Esophagus (tissue), 2 donors: ENCODE measurements around the gene PRMT7. TPM values are rescaled to one million over a fixed set of nuclear protein-coding genes. Genes with fewer than 3 reads are reported as not detected.
A peak's percentile ranks its signal among the peaks of the same experiment; 100 is the strongest.

Experiments used
- H3K27ac ChIP-seq, 2 donors: one replicate each; pipeline ENCODE4 v1.5.1; 2013; ENCODE audit warnings: low read depth in 2 of 2, mild to moderate bottlenecking in 2 of 2, inconsistent platforms in 1 of 2, low read length in 1 of 2, moderate library complexity in 1 of 2
- H3K27me3 ChIP-seq, 2 donors: one replicate each; pipeline ENCODE4 v1.6.1; 2013; ENCODE audit warnings: low read length in 2 of 2, control low read depth in 1 of 2, mild to moderate bottlenecking in 1 of 2; ENCODE audit not compliant: insufficient read depth in 2 of 2, control insufficient read depth in 1 of 2
- H3K36me3 ChIP-seq, 2 donors: one replicate each; pipeline ENCODE4 v1.6.1; 2013; ENCODE audit warnings: low read length in 1 of 2; ENCODE audit not compliant: control insufficient read depth in 2 of 2, insufficient read depth in 2 of 2
- H3K4me1 ChIP-seq, 2 donors: one replicate each; pipeline ENCODE4 v1.6.1; 2013; ENCODE audit warnings: low read length in 1 of 2; ENCODE audit not compliant: control insufficient read depth in 2 of 2, insufficient read depth in 2 of 2
- H3K4me3 ChIP-seq, 2 donors: one replicate each; pipeline ENCODE4 v1.5.1; 2013; ENCODE audit warnings: low read length in 2 of 2, mild to moderate bottlenecking in 2 of 2, low read depth in 1 of 2, moderate library complexity in 1 of 2
- H3K9me3 ChIP-seq, 2 donors: one replicate each; pipeline ENCODE4 v1.6.1; 2013; ENCODE audit warnings: mild to moderate bottlenecking in 2 of 2, low read depth in 1 of 2, low read length in 1 of 2, moderate library complexity in 1 of 2; ENCODE audit not compliant: control insufficient read depth in 2 of 2, insufficient read depth in 1 of 2
- WGBS, 2 donors: extraction: QIAGEN DNeasy Blood & Tissue Kit; methylation state at CpG; one replicate each; pipeline ENCODE4 v1.1.7; 2013; 5-methylcytosine and 5-hydroxymethylcytosine counted together
- polyA plus RNA-seq, 2 donors: library from polyadenylated mRNA; stranded (reverse); fragments of 200-250 nt; gene quantifications; one replicate each; pipeline ENCODE4 v1.2.3, GENCODE V29; 2013
- donor health status: healthy with polysubstance abuse.
- donor health status: Bipolar disorder and iron deficiency.

PRMT7 gene, protein sequence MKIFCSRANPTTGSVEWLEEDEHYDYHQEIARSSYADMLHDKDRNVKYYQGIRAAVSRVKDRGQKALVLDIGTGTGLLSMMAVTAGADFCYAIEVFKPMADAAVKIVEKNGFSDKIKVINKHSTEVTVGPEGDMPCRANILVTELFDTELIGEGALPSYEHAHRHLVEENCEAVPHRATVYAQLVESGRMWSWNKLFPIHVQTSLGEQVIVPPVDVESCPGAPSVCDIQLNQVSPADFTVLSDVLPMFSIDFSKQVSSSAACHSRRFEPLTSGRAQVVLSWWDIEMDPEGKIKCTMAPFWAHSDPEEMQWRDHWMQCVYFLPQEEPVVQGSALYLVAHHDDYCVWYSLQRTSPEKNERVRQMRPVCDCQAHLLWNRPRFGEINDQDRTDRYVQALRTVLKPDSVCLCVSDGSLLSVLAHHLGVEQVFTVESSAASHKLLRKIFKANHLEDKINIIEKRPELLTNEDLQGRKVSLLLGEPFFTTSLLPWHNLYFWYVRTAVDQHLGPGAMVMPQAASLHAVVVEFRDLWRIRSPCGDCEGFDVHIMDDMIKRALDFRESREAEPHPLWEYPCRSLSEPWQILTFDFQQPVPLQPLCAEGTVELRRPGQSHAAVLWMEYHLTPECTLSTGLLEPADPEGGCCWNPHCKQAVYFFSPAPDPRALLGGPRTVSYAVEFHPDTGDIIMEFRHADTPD
- polyA plus RNA-seq = 10 to 100 TPM; 22.6 to 36.0 TPM

DNA sequence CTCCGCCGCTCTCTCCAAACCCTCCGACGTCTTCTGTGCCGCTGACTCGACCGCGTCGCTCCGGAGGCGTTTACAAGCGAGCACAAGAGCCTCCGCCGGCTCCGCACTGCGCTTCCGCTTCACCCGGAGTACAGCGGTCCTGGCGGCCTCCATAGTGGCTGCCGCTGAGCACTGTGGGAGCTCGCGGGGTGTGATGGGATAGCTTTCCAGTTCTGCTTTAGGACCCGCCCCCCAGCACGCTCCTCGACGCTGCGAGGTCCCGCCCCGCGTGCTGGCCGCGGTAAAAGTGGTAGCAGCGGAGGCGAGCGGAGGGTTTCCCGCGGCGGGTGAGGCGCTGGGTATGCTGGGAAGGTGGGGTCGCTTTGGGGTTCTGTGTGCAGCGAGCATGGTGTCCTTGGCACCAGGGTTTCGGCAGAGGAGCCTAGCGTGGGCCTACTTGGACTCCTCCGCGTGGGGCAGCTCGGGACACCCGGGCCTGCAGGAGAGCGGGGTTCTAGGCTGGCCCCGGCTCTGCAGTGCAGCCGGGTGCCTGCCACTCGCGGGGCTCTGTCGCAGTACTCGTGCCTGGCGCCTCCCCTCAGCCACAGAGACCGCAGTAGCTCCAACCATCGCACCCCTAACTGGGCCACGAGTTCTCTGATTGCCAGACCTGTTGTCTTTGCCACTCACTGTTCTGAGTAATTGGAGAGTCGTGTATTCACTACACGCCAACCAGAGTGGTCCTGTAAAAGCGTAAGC lies at the start of gene PRMT7, which contains the start of gene SLC7A6OS:
Gene PRMT7 (plus strand): TSS at position 246 of the 738 bp plus-strand sequence. CDS start 4,961 bp downstream, outside the sequence.
Gene SLC7A6OS (minus strand): TSS at position 173 of the 738 bp plus-strand sequence. CDS start 20 bp downstream, at position 153.
- H3K27ac ChIP-seq = peak within 1 kb of the TSS; percentile 88 to 92
- WGBS, 2 donors = 0% methylated on average over 58 to 62 of the region's 62 CpGs
- no peaks in the 10 kb centered on the region for H3K9me3 ChIP-seq
- H3K27me3 ChIP-seq = no peaks in the 10 kb centered on the region
- H3K4me1 ChIP-seq = peaks cover 4 to 6% of the 10 kb centered on the region in 2 donors
- peaks cover 0 to 5% of the 10 kb centered on the region in 2 donors for H3K36me3 ChIP-seq
- H3K4me3 ChIP-seq = peak within 1 kb of the TSS; percentile 94 to 95

DNA sequence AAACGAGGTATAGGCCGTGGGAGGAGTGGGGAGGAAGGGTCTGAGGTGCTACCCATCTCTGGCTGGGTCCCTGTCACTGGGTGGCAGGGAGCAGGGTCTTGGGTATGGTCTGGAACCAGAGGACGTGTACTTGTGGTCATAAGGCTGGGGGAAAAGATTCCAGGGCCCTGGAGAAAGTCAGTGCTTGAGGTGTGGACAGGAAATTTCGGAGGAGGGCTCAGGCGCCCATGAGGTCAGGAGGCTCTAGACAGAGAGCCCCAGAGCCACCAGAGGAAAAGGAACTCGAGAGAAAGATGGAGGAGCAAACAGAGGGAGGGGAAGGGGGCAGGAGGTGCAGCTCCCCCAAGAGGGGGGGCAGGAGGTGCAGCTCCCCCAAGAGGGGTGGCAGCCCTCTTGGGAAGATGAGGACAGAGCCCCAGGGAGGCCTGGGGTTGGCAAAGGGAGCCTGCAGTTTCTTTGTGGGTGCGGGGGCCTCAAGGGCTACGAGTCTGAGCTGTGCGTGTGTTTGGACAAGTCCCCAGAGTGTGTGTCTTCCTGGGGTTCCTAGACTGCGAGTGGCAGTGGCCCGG lies 47.2 kb upstream of the PRMT7 start:
- peak overlapping the region; percentile 76 to 87 for H3K4me3 ChIP-seq
- 37 to 40% methylated on average over 11 of the region's 11 CpGs for WGBS, 2 donors

DNA sequence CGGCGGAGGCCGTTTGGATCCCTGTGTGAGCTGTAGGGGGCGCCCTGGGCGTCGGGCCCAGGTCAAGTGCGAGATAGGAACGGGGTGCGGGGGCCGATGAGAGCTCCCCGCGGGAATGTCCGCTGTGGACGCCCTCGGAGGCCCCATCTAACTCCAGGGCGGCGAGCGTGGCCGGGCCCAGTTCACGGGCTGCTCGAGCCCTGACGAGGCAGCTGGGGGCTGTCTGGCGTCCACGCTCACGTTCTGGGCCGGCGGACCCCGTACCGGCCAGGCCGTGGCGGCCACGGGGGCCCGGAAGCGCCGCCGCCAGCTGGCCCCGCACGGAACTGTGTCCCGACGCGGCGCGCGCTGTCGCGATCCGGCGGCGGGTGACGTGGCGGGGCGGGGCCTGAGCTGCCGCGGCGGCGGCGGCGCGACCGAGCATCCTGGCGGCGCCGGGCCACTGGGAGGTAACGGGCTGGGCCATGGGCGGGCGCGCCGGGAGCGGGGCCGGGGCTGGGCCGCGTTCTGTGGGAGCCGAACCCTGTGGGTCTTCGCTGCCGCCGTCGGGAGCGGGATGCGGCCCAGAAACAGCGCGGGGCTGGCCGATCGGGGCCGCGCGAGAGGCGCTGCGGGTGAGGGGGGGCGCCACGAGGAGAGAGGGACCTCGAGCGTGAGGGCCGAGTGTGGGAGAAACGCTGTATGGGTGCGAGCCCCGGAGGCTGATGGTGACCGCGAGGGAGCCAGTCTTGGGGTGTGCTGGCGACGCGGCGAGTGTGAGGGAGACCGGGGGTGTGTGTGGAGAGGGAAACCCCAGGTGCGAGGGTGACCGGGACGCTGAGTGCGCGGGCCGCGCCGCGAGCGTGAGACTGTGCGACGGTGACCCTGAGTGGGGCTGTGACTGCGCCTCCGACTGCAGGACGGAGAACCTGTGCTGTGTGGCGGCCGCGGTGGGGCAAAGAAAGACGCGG lies 46.4 kb upstream of the PRMT7 start, which contains the start of gene SLC7A6:
Gene SLC7A6 (plus strand): TSS at position 399 of the 950 bp plus-strand sequence. CDS start 10,201 bp downstream, outside the sequence.
- H3K4me1 ChIP-seq = peaks cover 3% of the 10 kb centered on the region in 2 donors
- 0% methylated on average over 77 to 123 of the region's 123 CpGs for WGBS, 2 donors

More for the DNA sequence above, 47.2 kb upstream of the PRMT7 start:
- Histone ChIP-seq H3K36me3 (peaks cover 0 to 11% of the 10 kb centered on the region in 2 donors), H3K27ac (peak overlapping the region; percentile 94 to 96), H3K27me3 (no peaks in the 10 kb centered on the region), H3K4me1 (peaks cover 3% of the 10 kb centered on the region in 2 donors), H3K9me3 (no peaks in the 10 kb centered on the region)

DNA sequence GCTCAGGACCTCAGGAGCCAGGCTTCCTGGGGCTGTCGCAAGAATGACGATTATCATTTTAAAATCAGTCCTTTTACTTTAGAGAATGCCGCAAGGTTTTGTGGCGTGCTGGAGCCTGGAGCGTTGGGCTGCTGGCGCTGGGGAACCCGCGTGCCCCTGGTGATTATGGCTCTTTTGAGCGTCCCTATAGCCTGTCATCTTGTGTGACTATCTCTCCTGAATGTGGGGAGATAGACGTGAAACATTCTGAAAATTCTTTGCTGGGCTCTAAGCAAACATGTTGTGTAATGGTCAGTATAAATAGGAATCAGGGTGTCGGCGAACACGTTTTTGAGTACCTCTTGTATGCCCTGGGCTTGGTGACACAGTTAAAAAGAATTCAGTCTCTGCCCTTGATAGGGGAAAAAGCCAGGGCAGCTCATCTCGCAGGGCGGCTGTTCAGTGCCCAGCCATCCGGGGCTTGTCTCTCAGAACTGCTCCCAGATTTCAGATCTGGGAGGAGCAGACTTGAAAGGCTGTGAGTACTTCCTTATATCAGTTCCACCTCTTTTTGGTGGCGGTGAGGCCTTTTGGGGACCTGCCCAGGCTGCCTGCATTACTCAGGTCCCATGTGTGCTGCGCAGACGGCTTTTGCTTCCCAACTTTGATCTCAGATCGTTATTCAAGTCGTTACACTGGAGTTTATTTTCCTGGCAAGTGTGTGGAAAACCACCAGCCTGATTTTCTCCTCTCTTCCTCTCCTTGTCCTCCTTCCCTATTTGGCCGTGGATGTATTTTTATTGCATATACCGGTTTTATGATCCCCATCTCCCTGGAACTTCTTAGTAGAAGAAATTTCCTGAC lies 45.5 kb upstream of the PRMT7 start:
- H3K4me1 ChIP-seq = peaks cover 3 to 5% of the 10 kb centered on the region in 2 donors
- no peaks in the 10 kb centered on the region for H3K9me3 ChIP-seq
- H3K4me3 ChIP-seq = peak overlapping the region; percentile 76 to 87
- no peaks in the 10 kb centered on the region for H3K27me3 ChIP-seq
- WGBS, 2 donors = 4 to 5% methylated on average over 23 of the region's 23 CpGs
- peaks cover 0 to 1% of the 10 kb centered on the region in 2 donors for H3K36me3 ChIP-seq
- peak overlapping the region; percentile 94 to 96 for H3K27ac ChIP-seq

More for the DNA sequence above, 46.4 kb upstream of the PRMT7 start, which contains the start of gene SLC7A6:
- Histone ChIP-seq H3K4me3 (peak within 1 kb of the TSS; percentile 76 to 87), H3K9me3 (no peaks in the 10 kb centered on the region), H3K36me3 (peaks cover 0 to 10% of the 10 kb centered on the region in 2 donors), H3K27me3 (no peaks in the 10 kb centered on the region), H3K27ac (peak within 1 kb of the TSS; percentile 94 to 96)

DNA sequence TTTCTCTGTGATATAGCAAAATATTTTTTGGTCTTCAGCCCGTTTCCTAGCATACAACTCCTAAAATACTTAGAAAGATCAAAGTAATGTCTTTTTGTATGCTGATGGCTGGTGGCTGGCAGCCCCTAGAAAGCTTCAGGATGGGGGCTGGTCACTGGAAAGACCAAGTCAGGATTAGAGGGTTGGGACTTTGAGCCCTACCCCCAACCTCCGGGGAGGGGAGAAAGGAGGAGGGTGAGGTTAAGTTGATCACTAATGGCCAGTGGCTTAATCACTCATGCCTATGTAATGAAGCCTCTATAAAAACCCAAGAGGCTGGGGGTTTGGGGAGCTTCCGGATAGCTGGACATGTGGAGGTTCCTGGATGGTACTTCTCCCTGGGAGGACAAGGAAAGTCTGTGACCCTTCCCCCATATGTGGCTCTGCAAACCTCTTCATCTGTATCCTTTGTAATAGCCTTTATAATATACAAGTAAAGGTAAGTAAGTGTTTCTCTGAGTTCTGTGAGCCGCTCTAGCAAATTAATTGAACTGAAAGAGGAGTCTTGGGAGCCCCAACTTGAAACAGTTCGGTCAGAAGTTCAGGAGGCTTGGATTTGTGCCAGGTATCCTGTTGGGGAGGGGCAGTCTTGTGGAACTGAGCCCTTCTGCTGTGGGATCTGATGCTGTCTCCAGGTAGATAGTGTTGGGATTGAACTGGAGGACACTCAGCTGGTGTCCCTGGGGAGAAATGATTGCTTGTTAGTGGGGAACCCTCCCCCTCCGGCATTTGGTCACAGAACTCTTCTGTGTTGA lies 43.0 kb upstream of the PRMT7 start:
- Histone ChIP-seq H3K4me1 (peaks cover 5% of the 10 kb centered on the region in 2 donors), H3K27me3 (no peaks in the 10 kb centered on the region), H3K27ac (no peak overlapping the region), H3K9me3 (no peaks in the 10 kb centered on the region), H3K4me3 (no peak overlapping the region), H3K36me3 (no peaks in the 10 kb centered on the region)
- WGBS, 2 donors = 66 to 72% methylated on average over 6 of the region's 6 CpGs

DNA sequence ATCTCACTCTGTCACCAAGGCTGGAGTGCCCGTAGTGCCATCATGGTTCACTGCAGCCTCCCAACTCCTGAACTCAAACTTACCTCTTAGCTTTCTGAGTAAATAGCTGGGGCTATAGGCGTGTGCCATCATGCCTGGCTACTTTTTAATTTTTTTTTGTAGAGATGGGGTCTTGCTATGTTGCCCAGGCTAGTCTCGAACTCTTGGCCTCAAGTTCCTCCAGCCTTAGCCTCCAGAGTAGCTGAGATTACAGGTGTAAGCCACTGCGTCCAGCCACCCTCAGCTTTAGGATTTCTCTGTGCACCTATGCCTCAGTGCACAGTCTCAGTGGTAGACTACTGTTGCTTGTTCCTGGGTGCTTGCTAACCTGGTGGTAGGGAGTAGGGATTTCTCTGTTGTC lies 41.0 kb upstream of the PRMT7 start:
- no peaks in the 10 kb centered on the region for H3K27me3 ChIP-seq
- H3K4me3 ChIP-seq = no peak overlapping the region
- H3K36me3 ChIP-seq = peaks cover 0 to 4% of the 10 kb centered on the region in 2 donors
- no peaks in the 10 kb centered on the region for H3K9me3 ChIP-seq
- no peak overlapping the region for H3K27ac ChIP-seq
- 93 to 94% methylated on average over 4 of the region's 4 CpGs for WGBS, 2 donors
- H3K4me1 ChIP-seq = peaks cover 3 to 8% of the 10 kb centered on the region in 2 donors

DNA sequence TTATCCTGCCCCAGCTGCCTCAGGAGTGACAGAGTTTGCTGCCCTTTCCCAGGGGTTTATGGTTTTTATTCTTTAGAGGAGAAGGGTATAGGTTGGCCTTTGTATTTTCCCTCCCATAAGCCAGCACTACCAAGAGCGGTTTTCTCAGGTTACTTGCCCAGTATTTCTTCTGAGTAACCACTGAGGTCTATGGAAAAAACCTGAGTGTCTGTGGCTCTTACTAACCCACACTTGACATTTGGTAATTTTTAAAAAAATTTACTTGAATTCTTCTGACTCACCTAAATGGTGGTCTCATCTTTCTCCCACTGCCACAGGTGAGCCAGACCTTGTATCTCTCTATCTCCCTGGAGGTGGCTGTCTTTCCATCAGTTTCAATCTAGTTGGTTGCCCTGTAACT lies 40.5 kb upstream of the PRMT7 start:
- H3K27me3 ChIP-seq = no peaks in the 10 kb centered on the region
- H3K36me3 ChIP-seq = peaks cover 0 to 6% of the 10 kb centered on the region in 2 donors
- no peaks in the 10 kb centered on the region for H3K9me3 ChIP-seq
- H3K4me1 ChIP-seq = peaks cover 3 to 8% of the 10 kb centered on the region in 2 donors
- WGBS, 2 donors = 0 to 6% methylated on average over 1 of the region's 1 CpG
- H3K4me3 ChIP-seq = no peak overlapping the region
- no peak overlapping the region for H3K27ac ChIP-seq
